Panc1 (cell line): ENCODE data around the gene TIGD3. TPM values are rescaled to one million over a fixed set of nuclear protein-coding genes. Genes with fewer than 3 reads are reported as not detected.

ENCODE experiments used
- ATAC-seq: fragments of 200-7000 bp; cut with Tn5 transposase; 2 replicates; pipeline ENCODE4 v1.9.1; 2020; ENCODE audit warnings: mild to moderate bottlenecking, moderate library complexity
- BruUV-seq: library from RNA; stranded (reverse); fragments of 400-500 nt; replicated peaks from 2 replicates; lab custom pipeline; 2021; lab: Mats Ljungman, UMichigan
- CTCF ChIA-PET: fragments of 300-600 bp; sonication (Branson Sonifier 250); formaldehyde crosslinking; loops from one replicate; lab custom pipeline; 2022; ENCODE audit warnings: antibody characterized with exemption; lab: Charles Lee
- POLR2A ChIA-PET: fragments of 300-600 bp; sonication (Branson Sonifier 250); formaldehyde crosslinking; loops from one replicate; lab custom pipeline; 2022; ENCODE audit warnings: antibody characterized with exemption; lab: Charles Lee
- DNase-seq: peaks from one replicate; pipeline ENCODE4 v3.0.0-alpha.2; 2010; ENCODE audit warnings: low read depth, low spot score
- H3K27ac ChIP-seq: 2 replicates; pipeline ENCODE4 v1.5.1; 2011; ENCODE audit warnings: mild to moderate bottlenecking, low read length, inconsistent platforms
- H3K27me3 ChIP-seq: fragments of 200-500 bp; sonication (Bioruptor generic); 2 replicates; pipeline ENCODE4 v1.6.0; 2014; ENCODE audit warnings: low read length, inconsistent platforms; ENCODE audit not compliant: control insufficient read depth, insufficient read depth
- H3K36me3 ChIP-seq: fragments of 200-500 bp; sonication (Bioruptor generic); 2 replicates; pipeline ENCODE4 v1.5.1; 2014; ENCODE audit warnings: inconsistent platforms, mild to moderate bottlenecking, low read length, moderate library complexity; ENCODE audit not compliant: control insufficient read depth, insufficient read depth
- H3K4me1 ChIP-seq: 2 replicates; pipeline ENCODE4 v1.5.1; 2011; ENCODE audit warnings: inconsistent platforms, mild to moderate bottlenecking, low read length, moderate library complexity; ENCODE audit not compliant: control insufficient read depth, insufficient read depth
- H3K4me3 ChIP-seq, 2 experiments: 2 replicates each; pipeline ENCODE4 v1.5.1; 2011 to 2012; ENCODE audit warnings: low read depth in 2 of 2, low read length in 2 of 2, mild to moderate bottlenecking in 2 of 2, inconsistent platforms in 1 of 2, moderate library complexity in 1 of 2
- H3K9me3 ChIP-seq: fragments of 200-500 bp; sonication (Bioruptor generic); 2 replicates; pipeline ENCODE4 v1.5.1; 2014; ENCODE audit warnings: low read depth, mild to moderate bottlenecking, inconsistent platforms, low read length, moderate library complexity; ENCODE audit not compliant: control insufficient read depth, insufficient read depth
- POLR2AphosphoS5 ChIP-seq: IDR thresholded peaks from 2 replicates; pipeline ENCODE4 v1.6.1; 2012; ENCODE audit warnings: mild to moderate bottlenecking, low read depth, low read length, moderate library complexity
- REST ChIP-seq, 2 experiments: IDR thresholded peaks; 2 replicates each; pipeline ENCODE4 v1.6.1; 2011 to 2012; ENCODE audit warnings: low read depth in 2 of 2, control low read depth in 1 of 2, low read length in 1 of 2, mild to moderate bottlenecking in 1 of 2, moderate library complexity in 1 of 2; ENCODE audit not compliant: insufficient read depth in 1 of 2
- SIN3A ChIP-seq: IDR thresholded peaks from 2 replicates; pipeline ENCODE4 v1.6.1; 2012; ENCODE audit warnings: low read depth, mild to moderate bottlenecking, low read length, moderate library complexity, borderline replicate concordance; ENCODE audit not compliant: insufficient read depth
- TCF7L2 ChIP-seq: IDR thresholded peaks from 2 replicates; pipeline ENCODE4 v1.6.1; 2011; ENCODE audit warnings: mild to moderate bottlenecking, low read depth, low read length, inconsistent platforms
- in situ Hi-C: cut with HindIII; loops from 2 replicates; pipeline ENCODE4 v1.10.0; 2016; ENCODE audit warnings: low sequenced_read_pairs, low pct_unique_long_range_greater_than_20kb
- intact Hi-C: fragments of 100-400 bp; cut with micrococcal nuclease; formaldehyde crosslinking; loops from one replicate; pipeline ENCODE4 v1.10.0; 2022; ENCODE audit not compliant: unreplicated experiment
- total RNA-seq: library from RNA; stranded (reverse); gene quantifications from one replicate; pipeline ENCODE4 v1.2.1, GENCODE V29; 2021; ENCODE audit not compliant: unreplicated experiment
- TF ChIP-seq, protein P1 (sequence below): fragments of 450-650 bp; IDR thresholded peaks from 2 replicates; pipeline ENCODE4 v1.5.1; 2017; ENCODE audit warnings: mild to moderate bottlenecking

Gene TIGD3
- total RNA-seq, 1 experiment from 2014 or later, result 2.4 TPM

DNA sequence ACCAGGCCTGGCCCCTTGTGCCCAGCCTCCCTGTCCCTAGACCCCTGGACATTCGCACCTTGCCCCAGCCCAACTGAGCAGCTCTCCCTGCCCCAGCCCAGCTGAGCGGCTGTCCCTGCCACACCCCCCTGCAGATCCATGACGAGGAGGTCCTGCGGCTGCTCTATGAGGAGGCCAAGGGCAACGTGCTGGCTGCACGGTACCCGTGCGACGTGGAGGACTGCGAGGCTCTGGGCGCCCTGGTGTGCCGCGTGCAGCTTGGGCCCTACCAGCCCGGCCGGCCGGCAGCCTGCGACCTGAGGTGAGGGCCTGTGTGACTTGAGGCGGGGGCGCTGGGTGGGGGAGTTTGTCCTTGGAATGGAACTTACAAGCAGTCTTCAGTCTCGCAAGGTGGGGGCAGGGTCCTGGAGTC, 39.6 kb downstream of the TIGD3 start:
- TF ChIP-seq TCF7L2 (no peak), REST (IDR thresholded peaks at IDR 0.05; ENCODE audit: insufficient read depth in 1 of 2, low read depth in 2 of 2, low read length in 1 of 2) (no peak), SIN3A (no peak), POLR2AphosphoS5 (no peak)
- TF ChIP-seq, protein P1, sequence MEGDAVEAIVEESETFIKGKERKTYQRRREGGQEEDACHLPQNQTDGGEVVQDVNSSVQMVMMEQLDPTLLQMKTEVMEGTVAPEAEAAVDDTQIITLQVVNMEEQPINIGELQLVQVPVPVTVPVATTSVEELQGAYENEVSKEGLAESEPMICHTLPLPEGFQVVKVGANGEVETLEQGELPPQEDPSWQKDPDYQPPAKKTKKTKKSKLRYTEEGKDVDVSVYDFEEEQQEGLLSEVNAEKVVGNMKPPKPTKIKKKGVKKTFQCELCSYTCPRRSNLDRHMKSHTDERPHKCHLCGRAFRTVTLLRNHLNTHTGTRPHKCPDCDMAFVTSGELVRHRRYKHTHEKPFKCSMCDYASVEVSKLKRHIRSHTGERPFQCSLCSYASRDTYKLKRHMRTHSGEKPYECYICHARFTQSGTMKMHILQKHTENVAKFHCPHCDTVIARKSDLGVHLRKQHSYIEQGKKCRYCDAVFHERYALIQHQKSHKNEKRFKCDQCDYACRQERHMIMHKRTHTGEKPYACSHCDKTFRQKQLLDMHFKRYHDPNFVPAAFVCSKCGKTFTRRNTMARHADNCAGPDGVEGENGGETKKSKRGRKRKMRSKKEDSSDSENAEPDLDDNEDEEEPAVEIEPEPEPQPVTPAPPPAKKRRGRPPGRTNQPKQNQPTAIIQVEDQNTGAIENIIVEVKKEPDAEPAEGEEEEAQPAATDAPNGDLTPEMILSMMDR, result no peak
- ChIA-PET CTCF (no interaction called here), POLR2A (interaction anchor here (0.6 kb wide), 1 partner anchor 114 kb away, joined by 5 read pairs; no protein-coding TSS in a partner anchor)
- intact Hi-C loops, result no loop called here
- Histone ChIP-seq H3K36me3 (no peaks in the 10 kb centered on the region), H3K27me3 (no peaks in the 10 kb centered on the region), H3K27ac (no peak overlapping the region), H3K4me1 (peaks cover 21% of the 10 kb centered on the region), H3K9me3 (no peaks in the 10 kb centered on the region), H3K4me3 (no peak overlapping the region)
- BruUV-seq, result no TSS peak
- ATAC-seq, result no peak
- DNase-seq, result no peak
- in situ Hi-C loops, result no loop called here

DNA sequence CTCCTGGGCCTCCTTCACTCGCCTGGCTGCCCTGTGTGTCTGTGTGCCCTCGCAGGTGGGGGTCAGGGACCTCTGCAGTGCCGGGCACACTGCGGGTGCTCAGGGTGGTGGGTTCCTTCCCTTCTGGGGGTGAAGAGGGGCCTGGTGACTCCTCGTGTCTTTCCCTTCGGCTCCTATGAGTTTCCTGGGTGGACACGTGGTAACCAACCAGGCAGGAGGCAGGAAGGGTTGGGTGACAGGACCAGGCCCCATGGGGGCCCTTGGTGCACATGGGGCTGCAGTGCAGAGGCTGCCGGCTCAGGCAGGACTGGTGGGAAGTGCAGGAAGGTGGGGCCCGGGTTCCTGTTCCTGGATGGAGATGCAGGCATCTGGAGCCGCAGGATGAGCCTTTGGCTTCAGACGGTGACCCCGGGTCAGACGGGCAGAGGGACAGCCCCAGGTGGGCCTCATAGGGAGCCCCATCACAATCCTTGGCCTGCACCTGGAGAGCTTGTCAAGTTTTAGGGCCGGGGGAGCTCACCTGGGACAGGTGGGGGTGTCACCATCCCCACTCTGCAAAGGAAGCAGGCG, 41.5 kb downstream of the TIGD3 start:
- no peaks in the 10 kb centered on the region; the same call in 1 of the 2 replicates for H3K36me3 ChIP-seq
- H3K27me3 ChIP-seq, result no peaks in the 10 kb centered on the region
- no peak overlapping the region for H3K4me3 ChIP-seq
- TF ChIP-seq, protein P1, result no peak
- TF ChIP-seq REST (IDR thresholded peaks at IDR 0.05; ENCODE audit: insufficient read depth in 1 of 2, low read depth in 2 of 2, low read length in 1 of 2), result no peak
- no peak for TF ChIP-seq SIN3A
- DNase-seq, result no peak
- ChIA-PET CTCF (no interaction called here), POLR2A (no interaction called here)
- peaks cover 6% of the 10 kb centered on the region; the same call in 1 of the 2 replicates for H3K4me1 ChIP-seq
- no peak overlapping the region for H3K27ac ChIP-seq
- no peak for ATAC-seq
- H3K9me3 ChIP-seq, result no peaks in the 10 kb centered on the region
- no TSS peak for BruUV-seq
- intact Hi-C loops (no loop called here), in situ Hi-C loops (no loop called here)
